ENCODE measurements around the gene NUDT9.
"Not testable (repeated sequence)": the region's sequence is repeated elsewhere in the genome, so short reads cannot be mapped to it uniquely, and the experiment has no call there.

DNA sequence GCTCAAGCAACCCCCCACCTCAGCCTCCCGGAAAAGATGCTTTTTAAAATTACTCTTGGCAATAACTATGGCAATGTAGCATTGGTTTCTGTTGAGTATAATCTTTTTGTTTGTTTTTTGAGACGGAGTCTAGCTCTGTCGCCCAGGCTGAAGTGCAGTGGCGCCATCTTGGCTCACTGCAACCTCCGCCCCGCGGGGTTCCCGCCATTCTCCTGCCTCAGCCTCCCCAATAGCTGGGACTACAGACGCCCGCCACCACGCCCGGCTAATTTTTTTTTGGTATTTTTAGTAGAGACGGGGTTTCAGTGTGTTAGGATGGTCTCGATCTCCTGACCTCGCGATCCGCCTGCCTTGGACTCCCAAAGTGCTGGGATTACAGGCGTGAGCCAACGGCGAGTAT lies 32.3 kb upstream of the NUDT9 start:
- TF ChIP-seq CTCF (conservative IDR thresholded peaks at IDR 0.05 in 1 of 2, IDR thresholded peaks at IDR 0.05 in 1 of 2; ENCODE audit: low read depth in 1 of 2, low read length in 2 of 2); EZH2 (IDR thresholded peaks at IDR 0.05; ENCODE audit: low read length, missing control alignments): not testable (repeated sequence)

All from fibroblast of lung (primary cell).